Occipital lobe (tissue), 2 donors: ENCODE results near the gene POU2F2. TPM values are rescaled to one million over a fixed set of nuclear protein-coding genes. Genes with fewer than 3 reads are reported as not detected.

Experiments used
- DNase-seq: peaks from one replicate; lab custom pipeline; 2025; lab: John Stamatoyannopoulos, UW
- total RNA-seq: library from RNA; depleted of rRNA; stranded (reverse); fragments of >200 nt; gene quantifications from one replicate; pipeline ENCODE4 v1.2.3, GENCODE V29; 2014

POU2F2 gene
- 3.0 TPM for total RNA-seq

DNA sequence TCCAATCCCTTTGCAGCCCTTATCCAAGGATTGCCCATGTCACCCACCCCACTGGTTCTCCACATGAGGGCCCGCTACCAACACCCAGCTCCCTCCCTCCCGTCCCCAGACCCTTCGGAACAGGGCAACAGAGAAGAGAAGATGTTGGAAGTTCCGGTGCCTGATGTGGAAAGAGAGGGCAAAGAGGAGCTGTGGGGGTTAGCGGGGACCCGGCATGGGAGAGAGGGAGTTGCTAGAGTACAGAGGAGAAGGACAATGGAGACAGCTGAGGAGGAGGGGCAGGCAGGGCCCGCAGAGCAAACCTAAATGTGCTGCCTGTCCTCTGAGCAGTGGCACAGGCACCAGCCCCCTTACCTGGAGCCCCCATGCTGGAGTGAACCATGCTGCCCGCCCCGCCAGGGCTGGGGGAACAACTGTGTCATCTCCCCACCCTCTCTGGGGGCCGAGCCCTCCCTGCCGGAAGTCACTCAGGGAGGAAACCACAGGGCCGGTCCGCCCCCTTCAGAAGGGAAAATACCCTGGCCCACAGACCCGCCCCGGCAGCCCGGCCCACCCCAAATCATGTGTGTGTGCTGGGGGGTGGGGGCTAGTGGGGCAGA is at the start of gene POU2F2:
Gene POU2F2, minus strand, starts transcription at position 417 of the 599 bp plus-strand sequence. Its CDS starts 35 bp downstream, at position 382.
- DNase-seq, result no peak

DNA sequence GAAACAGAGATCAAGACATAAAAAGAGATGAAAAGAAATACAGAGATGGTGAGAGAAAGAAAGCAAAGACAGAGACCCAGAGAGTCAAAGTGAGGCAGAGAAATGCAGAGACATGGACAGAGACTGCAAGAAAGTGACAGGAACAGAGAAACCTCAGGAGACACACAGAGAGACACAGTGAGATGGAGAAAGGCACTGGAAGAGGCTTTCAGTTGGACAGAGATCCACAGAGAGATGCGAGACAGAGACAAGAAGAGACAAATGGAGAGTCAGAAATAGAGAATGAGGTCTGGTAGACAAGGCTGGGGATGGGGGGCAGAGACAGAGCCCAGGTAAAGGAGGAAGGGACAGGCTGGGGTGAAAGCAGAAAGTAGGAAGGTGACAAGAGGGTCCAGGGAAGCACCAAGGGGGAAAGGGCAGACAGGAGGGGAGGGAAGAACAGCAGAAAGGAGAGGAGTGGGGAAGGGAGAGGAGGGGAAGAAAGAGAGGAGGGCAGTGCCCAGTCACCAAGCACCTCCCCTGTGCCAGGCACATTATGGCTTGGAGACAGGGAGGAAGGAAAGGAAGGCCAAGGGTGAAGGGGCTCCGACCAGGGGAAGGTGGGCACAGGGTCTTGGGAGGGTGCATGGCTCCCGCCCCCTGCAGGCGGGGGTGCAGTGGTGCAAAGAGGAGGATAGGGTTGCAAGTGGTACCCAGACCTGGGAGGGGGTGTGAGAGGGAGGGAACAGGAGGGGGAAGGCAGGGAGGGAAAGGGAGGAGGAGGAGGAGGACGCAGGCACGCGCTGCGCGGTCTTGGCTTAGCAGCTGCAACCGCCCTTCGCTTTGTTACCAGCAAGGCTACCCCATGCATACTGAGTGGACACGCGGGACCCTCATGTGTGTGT is 46.8 kb upstream of the POU2F2 start:
- DNase-seq, result no peak

DNA sequence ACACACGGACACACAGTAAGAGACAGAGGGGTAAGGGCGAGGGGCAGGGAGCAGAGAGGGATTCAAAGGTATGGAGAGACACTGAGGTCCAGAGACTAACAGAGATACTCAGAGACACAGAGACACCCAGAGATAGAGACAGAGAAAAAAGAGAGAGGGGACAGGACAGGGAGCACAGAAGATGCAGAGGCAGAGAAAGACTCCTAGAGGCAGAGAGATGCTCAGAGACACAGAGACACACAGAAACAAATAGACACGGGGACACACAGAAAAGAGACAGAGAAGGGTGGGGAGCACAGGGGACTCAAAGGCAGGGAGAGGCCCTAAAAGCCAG is 45.4 kb upstream of the POU2F2 start:
- DNase-seq, result no peak

DNA sequence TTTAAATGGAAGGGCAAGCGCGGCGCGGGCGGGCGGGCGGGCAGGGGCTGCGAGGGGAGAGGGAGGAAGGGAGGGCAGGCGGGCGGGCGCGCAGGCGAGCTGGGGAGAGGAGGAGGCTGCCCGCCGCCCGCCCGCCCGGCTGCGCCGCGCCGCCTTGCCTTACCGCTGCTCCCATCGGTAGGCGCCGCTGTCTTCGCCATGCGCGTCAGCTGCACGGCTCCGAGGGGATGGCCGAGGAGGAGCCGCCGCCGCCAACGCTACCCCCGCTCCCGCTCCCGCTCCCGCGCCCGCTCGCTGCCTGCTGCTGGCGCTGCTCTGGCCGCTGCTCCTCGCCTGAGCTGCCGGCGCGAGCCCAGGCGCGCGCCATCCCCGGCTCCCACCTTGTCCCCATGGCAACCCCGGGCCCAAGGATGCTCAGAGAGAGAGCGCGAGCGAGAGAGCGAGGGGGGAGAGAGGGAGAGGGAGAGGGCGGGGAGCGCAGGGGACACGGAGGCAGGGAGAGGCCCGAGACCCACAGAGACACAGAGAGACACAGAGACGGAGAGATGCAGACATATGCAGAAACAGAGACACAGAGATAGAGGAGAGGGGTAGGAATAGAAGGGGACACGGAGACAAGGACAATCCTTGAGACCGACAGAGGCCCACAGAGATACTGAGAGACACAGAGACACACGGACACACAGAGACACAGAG is 44.9 kb upstream of the POU2F2 start:
- DNase-seq, result peak; percentile 80

DNA sequence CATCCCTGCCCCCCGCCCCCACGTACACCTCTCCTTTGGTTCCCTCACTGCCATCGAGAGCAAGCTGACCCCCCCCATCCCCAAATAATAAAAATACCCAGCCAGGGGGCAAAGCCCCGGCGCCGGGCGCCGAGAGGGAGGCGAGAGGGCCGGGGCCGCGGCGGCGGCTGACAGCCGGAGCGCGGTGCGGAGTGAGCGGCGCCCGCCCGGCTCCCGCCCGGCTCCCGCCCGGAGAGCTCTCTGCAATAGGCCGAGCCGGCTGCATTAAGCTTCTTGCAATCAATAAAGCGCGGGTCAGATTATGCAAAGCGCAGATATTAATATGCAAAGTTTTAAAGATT is 44.4 kb upstream of the POU2F2 start:
- DNase-seq, result no peak

DNA sequence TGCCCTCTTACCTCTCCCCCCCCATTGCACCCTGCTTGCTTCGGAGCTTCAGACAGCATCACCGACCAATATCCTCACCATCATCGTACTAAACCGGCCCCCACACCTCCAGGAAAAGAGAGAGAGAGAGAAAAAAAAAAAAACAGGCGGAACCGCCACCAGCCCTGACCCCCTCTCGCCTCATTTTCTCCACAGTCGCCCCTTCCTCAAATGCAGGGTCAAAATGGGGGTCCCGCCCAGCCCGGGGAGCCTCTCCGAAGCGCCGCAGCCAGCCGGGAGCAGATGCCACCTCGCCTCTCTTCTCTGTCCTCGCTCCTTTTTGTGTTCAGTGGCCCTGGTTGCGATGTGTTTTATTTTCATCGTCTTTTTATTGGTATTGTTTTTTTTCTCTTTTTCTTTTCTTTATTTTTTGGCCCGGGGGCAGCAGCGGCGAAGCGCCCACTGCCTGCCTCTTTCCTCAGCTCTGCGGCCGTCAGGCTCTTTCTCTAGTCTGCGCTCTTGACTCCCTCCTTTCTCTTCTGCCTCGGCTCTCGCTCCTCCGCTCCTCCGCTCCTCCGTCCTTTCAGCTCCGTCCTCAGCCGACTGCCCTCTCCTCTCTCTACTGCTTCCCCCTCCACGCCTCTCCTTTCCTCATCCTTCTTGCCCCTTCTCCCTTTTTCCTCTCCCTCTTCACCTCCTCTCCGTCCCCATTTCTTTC is 43.9 kb upstream of the POU2F2 start:
- peak; percentile 47 for DNase-seq

DNA sequence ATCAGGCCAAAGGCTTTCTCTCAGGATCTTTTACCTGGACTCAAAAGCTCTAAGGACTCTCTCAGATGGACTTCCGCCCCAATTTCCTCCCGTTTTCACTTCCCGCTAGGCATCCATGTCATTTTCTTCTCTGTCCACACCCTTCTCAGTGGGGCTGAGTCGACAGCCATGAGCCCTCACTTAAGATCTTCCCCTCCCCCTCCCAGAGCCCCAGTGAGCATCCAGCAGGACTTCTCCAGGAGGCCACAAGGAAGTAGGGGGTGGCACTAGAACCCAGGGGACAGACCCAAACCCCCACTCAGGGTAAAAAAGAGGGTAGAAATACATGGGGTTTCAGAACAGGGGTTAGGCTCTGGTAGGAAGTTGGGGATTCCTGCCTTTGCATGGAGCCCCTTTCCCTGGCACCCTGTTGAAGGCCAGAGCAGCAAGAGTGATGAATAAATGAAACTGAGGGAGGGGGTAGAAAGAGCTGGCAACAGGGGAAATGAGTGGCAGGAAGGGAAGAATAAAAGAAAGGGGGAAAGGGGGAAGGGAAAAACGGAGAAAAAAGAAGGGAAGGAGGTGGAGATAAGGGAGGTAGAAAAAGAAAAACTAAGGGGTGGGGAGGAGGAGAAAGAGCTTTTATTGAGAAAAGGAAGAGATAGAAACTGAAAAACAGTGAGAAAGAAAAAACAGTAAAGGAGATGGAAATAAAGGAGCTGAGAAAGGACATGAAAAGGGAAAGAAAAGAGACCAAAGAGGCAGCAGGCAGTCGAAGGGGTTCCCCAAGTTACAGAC is 42.9 kb upstream of the POU2F2 start:
- DNase-seq, result no peak

DNA sequence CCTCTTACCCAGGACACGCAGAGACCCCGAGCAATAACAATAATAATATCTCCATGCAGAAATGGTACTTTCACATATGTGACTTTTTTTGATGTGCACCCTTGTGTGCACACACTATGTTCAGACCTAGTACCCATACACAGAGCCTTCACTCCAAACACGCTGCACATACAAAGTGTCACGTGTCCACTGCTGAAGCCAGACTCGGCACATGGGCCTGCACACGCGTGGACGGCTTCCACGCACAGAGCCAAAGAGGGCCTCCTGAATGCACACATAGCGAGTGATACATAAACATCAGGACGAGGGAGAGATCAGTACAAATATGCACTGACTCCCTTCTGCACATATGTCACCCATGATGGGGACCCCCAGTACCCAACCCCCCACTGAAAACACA is 41.9 kb upstream of the POU2F2 start:
- no peak for DNase-seq

DNA sequence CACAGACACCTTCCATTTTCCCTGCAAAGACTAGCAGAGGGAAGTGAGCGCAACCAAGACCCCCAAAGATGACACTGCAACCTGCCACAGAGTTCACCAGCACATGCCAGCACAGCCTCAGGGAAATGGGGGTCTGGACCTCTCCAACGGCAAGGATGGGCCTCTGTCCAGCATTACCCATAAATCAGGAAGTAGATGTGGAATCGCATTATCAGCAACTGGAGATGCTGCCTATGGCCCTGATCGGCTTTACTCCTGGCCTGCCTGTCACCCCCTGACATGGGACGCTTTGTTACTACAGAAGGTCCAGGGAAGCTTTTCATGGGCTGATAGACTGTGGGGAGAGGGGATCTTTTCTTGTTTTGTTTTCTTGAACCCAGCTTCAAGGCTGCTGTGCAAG is 41.4 kb upstream of the POU2F2 start:
- no peak for DNase-seq

DNA sequence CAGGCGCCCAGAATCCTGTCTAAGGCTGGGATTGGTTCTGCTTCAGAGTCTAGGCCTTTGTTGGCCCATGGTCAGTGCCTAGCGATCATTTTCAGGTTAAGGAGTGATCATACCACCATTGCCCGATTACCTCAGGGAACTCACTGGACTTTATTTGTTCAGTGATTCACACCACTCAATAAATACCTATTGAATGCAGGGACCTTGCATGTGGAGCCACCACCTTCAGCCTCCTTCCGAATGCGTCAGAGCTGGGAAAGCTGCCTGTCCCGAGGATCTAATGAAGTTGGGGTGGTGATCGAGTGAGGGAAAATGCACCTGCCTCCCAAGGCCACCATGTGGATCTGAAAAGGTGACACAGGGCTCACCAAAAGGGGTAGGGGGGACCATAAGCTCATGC is 40.0 kb upstream of the POU2F2 start:
- no peak for DNase-seq

DNA sequence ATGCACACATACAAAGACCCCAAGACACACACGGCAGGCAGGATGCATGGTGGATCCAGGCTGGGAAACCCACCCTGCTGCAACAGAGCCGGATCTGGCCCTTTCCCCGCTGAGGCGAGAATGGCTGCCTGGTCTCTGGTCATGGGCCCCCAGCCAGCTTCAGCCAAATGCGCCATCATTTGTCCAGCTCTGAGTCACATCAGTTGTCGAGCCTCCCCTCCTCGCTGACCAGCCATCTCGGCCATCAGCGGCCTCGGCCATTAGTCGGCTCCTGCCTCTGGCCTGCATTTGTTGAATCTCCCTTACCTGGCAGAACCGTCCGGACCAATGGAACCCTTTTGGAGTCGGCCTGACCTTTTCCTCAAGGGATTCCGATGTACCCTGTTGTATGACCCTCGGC is 38.5 kb upstream of the POU2F2 start:
- DNase-seq, result no peak

DNA sequence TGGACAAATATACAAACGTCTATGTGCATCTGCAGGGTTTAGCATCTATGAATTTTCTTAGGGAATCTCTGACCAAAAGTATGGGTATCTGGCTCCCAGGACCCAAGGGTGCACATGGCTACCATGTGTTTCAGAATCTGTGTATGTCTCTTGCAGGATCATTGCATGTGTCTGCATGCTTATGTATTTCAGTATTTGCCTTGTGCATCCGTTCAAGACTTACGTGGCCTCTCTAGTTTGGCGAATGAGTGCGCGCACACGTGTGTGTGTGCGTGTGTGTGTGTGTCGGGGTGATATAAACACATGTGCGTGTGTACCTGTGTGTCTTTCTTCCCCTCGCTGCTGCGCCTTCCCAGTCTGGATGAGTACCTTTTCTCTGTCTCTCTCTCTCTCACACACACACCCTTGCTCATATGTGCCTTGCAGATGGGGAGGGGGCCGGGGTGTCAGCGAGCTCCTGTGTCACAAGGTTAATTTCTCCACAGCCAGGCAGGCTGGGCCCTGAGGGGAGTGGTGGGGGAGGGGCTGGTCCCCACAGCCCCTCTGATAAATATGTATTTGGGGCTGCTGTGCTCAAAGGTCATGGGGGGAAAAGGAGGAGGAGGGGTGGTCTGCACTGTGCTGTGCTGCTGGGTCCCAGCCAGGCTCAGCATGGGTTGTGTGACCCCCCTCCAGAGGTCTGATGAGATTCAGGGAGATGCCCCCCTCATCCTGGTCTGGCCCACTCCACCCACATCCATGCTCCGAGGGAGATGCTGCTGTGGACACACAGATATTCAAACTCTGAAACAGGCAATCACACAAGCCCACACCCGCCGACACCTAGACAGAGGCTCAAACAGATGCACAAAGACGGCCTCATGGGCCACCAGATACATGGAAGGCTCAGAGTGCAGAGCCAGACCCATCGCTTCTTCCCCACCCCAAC is 37.5 kb upstream of the POU2F2 start:
- DNase-seq, result no peak

DNA sequence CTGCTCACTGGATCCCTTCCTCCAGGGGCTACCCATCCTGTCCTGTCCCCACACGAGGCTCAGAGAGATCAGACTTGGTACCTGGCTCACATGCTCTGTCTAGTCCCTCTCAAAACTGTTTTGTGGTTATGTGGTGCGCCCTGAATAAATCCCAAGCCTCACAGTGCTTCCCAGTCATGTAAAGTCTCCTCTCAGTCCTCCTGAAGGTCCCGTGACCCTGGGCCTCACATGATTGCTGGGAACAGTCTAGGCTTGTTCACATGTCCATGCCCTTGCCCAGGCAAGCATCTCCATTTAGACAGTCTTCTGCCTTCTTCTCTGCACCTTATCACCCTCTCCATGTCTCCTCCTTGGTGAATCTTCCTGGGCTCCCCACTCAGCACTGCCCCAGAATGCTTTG is 36.0 kb upstream of the POU2F2 start:
- DNase-seq, result no peak

DNA sequence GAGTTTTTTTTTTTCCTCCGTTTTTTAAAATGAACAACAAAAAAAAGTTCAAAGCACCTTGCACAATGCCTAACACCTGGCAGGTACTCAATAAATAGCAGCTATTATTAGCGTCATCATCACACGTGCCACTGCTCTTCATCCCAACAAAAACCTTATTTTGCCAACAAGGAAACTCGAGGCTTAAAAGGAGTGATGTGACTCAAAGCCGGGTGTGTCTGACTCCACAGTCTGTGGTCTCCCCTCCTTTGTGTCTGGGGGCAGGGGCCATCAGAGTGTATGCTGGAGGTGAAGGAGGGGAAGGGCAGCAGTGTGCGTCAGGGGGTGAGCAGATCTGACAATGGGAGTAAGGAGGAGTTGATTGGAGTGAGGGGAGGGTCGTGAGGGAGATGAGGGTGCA is 34.1 kb upstream of the POU2F2 start:
- DNase-seq, result no peak

DNA sequence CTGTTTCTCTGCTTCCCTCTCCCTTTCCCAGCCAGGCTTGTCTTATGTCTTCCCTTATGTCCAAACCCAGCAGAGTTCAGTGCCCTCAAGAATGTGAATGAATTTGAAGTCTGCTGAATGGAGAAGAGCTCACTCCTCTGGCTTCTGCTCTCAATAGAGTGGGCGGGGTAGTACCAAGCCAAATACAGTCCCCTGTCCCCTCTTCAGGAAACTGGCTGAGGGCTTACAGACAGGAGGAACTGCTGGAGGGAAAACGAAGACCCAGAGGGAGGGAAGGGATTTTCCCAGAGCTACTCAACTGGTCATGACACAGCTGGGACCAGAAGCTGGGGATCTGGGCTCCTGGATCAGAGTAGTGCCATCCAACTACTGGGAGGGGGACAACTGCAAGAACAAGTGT is 32.9 kb upstream of the POU2F2 start:
- DNase-seq, result no peak

DNA sequence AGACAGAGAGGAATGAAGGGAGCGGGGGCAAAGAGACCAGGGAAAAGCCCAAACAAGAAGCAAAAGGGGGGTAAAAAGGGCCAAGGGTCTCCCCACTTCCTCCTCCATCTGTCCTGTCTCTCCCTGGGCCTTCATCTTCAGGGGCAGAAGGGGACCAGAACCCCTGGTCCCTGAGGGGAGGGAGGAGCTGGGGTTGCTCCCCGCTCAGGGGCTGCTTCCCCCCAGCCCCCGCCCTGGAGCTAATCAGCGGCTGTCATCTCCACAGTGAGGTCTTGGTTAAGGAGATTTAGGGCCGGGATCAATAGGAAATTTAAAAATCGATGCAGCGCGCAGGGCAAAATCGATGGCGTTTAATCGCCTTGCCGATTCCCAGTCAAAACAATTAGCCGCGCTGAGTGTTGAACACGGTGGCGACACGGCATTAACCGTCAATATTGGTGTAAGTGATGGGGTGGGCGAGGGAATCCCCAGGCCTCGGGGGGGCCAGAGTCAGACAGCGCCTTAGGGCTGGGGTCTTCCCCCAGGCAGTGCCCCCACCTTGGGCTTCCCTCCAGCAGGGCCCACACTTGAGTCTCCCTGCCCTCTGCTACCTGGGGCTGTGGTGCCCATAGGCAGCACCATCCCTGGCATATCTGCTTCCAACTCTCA is 29.5 kb upstream of the POU2F2 start:
- no peak for DNase-seq

DNA sequence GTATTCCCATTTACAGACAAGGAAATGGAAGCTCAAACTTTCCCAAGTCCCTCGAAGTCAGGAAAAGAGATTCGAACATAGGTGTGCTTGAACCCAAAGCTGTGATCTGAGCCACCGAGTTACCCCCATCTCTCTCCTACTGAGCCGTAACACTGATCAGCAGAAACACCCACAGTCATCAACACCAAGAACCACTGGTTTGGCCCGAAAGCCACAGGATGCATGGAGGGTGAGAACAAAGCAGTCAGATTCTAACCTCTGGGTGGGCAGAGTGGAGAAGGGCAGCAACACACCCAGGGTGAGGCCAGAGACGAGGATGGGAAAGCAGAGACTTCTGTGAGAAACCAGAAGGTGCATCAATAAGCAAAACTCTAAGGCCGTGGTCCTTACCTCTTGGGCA is 27.7 kb upstream of the POU2F2 start:
- no peak for DNase-seq

DNA sequence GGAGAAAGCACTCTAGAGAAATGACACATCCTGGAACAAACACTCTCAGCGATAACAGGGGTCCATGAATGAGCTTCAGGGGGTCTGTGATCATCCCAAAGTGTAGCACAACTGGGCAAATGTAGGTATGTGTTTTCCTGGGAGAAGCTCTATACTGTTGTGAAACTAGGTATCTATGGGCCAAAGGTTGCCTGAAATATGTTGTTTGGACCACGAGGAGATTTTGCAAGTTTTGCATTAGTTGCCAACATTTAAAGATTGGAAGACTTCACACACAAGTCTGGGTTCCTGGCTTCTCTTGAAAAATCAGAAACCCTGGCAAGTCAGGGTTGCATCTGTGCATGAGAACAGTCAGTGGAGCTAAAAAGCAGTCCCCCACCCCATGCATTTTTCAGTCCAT is 26.7 kb upstream of the POU2F2 start:
- DNase-seq, result no peak

DNA sequence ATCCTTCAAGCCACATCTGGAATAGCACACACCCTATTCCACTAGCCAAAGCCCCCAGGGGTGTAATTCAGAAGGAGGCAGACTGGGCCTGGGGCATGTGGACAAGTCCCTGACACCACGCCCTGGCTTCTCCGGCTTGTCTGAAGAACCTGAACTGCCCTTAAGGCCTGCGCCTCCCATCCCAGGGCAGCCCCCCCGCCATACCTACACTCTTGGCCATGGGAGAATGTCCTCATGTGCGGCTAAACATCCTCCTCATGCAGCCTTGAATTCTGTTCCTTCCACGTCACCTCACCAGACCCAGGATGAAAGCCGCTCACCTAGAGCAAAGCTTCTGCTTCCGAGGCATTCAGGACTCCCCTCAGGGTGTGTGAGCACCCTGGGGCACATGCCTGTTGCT is 24.3 kb upstream of the POU2F2 start:
- no peak for DNase-seq

DNA sequence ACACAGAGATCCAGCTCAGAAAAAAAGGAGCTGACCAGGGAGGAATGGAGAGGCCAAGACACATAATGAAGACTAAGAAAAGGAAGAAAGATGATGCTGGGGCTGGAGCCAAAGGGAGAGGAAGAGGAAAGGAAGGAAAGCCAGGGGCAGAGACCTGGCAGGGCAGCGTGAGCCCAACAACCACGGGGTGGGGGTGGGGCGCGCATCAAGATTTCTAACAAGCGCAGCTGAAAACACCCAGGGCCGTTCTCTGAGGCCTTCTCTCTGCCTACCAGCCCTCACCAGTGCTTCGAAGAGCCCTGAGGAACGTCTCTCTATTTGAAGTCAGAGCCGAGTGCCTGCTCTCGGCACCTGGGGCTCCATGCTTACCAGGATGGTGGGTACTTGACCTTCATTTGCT is 23.6 kb upstream of the POU2F2 start:
- DNase-seq, result no peak
